Islet precursor cell (in vitro differentiated cells): Measurements from ENCODE around the gene SAFB2.

Experiments
- DNase-seq: peaks from one replicate; pipeline ENCODE4 v3.0.0-alpha.2; 2018

The SAFB2 gene

DNA sequence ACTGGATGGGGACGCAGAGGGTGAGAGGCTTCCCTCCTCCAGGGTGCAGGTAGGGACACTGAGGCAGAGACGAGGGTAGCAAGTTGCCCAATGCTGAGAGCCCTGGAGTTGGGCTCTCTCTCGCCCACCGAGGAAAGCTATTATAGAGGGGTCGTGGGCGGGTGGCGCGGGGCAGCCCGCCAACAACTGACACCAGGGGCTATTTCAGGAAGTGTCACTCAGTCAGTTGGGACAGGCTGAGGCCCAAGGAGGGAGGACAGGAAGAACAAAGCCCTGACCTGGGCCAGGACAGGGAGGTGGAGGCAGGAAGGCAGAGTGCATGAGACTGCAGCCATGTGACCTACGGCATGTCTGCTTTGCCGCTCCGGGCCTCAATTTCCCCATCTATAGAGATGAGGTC is 84.7 kb downstream of the SAFB2 start:
- DNase-seq, result no peak
